OCI-LY1 (cell line): Measurements from ENCODE around the gene RBMS1.

ENCODE experiments used
- CTCF ChIP-seq: fragments of 200-600 bp; sonication (generic), shearing (Covaris generic); IDR thresholded peaks from 2 replicates; pipeline ENCODE4 v1.5.1; 2017; ENCODE audit warnings: mild to moderate bottlenecking, antibody characterized with exemption, low read length, moderate library complexity, mixed read lengths
- EZH2 ChIP-seq: fragments of 200-600 bp; sonication (generic), shearing (Covaris generic); IDR thresholded peaks from 2 replicates; pipeline ENCODE4 v1.8.0; 2017; ENCODE audit warnings: borderline replicate concordance, mixed run types, mild to moderate bottlenecking, antibody characterized with exemption, low read length, moderate library complexity, mixed read lengths

- TF ChIP-seq CTCF (no peak), EZH2 (no peak)
These were observed 34.7 kb downstream of the RBMS1 start for GRCh38 chr2:160458718-160459453.
